BJ (cell line): Measurements from ENCODE around the gene WIZ. TPM values are rescaled to one million over a fixed set of nuclear protein-coding genes. Genes with fewer than 3 reads are reported as not detected.

ENCODE experiments used
- CTCF ChIA-PET: fragments of 350-600 bp; formaldehyde crosslinking; extraction: SDS; loops from one replicate; lab custom pipeline; 2021; ENCODE audit warnings: antibody characterized with exemption, inconsistent platforms; lab: Yijun Ruan, JAX
- POLR2A ChIA-PET: fragments of 300-600 bp; sonication (Branson Sonifier 250); formaldehyde crosslinking; extraction: SDS; loops from one replicate; lab custom pipeline; 2021; ENCODE audit warnings: antibody characterized with exemption; lab: Charles Lee
- DNase-seq: peaks from one replicate; pipeline ENCODE4 v3.0.0-alpha.2; 2011; ENCODE audit warnings: low read depth
- H3K27me3 ChIP-seq: 2 replicates; pipeline ENCODE4 v1.6.0; 2011; ENCODE audit warnings: low read length; ENCODE audit not compliant: control insufficient read depth, insufficient read depth
- H3K36me3 ChIP-seq: 2 replicates; pipeline ENCODE4 v1.5.1; 2011; ENCODE audit warnings: low read length; ENCODE audit not compliant: control insufficient read depth, insufficient read depth
- H3K4me3 ChIP-seq: 2 replicates; pipeline ENCODE4 v1.5.1; 2011; ENCODE audit warnings: low read depth, mild to moderate bottlenecking, control low read depth, low read length
- polyA plus RNA-seq: library from polyadenylated mRNA; depleted of rRNA; stranded (reverse); fragments of >200 nt; gene quantifications from 2 replicates; pipeline ENCODE4 v1.2.3, GENCODE V29; 2011
- TF ChIP-seq, protein P1 (sequence below): IDR thresholded peaks from 2 replicates; pipeline ENCODE4 v1.5.1; 2011; ENCODE audit warnings: low read depth, mild to moderate bottlenecking, control low read depth, inconsistent platforms, low read length, moderate library complexity; ENCODE audit not compliant: insufficient read depth

The WIZ gene
- polyA plus RNA-seq, 1 experiment = 10.9 TPM

DNA sequence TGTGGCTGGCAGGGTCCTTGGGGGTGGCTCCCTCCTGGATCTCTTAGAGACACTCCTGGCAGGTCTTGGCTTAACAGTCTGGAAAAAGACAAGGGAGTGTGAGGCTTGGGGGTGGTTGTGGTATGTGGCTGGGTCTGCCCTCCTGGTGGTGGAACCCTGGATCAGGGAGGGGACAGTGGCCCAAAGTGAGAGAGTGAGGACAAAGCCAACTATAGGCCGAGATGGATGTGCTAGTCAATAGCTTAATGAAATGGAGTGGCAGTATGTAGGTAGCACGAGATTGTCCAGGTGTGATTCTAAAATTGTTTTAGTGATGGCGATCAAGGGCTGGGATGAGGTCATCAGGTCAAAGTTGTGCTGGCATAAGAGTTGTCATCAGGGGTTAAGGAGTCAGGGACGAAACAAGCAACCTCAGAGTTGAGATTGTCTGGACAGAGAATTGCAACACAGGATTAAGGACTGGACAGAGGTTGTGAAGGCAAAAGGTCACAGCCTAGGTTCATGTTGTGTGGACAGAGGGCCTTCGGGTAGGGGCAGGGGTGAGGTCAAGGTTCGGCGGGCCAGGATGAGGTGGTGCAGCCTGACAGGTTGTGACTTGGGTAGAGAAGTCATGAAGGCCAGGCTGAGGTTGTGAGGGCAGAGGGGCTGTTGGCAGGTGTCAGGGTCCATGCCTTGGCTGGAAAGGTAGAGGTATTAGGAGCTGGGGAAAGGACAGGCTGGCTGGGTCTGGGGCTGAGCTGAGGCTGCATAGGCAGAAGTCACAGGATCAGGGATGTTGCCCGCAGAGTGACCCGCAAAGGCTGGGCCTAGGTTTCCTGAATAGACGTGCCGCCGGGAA lies 19.1 kb upstream of the WIZ start:
- CTCF ChIA-PET = interaction anchor here (1.2 kb wide), 1 partner anchor 87 kb away, joined by 3 read pairs; no protein-coding TSS in a partner anchor

DNA sequence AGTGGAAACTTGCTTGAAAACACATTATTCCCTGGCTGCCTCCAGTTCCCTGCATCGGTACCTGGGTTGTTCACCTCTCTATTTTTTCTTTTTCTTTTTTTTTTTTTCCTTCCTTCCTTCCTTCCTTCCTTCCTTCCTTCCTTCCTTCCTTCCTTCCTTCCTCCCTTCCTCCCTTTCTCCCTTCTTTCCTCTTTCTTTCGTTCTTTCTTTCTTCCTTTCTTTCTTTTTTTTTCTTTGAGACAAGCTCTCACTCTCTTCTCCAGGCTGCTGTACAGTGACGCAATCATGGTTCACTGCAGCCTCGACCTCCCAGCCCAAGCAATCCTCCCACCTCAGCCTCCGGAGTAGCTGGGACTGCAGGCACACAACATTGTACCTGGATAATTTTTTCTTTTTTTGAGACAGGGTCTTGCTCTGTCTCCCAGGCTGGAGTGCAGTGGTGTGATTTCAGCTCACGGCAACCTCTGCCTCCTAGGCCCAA lies 18.0 kb upstream of the WIZ start:
- TF ChIP-seq, protein P1, sequence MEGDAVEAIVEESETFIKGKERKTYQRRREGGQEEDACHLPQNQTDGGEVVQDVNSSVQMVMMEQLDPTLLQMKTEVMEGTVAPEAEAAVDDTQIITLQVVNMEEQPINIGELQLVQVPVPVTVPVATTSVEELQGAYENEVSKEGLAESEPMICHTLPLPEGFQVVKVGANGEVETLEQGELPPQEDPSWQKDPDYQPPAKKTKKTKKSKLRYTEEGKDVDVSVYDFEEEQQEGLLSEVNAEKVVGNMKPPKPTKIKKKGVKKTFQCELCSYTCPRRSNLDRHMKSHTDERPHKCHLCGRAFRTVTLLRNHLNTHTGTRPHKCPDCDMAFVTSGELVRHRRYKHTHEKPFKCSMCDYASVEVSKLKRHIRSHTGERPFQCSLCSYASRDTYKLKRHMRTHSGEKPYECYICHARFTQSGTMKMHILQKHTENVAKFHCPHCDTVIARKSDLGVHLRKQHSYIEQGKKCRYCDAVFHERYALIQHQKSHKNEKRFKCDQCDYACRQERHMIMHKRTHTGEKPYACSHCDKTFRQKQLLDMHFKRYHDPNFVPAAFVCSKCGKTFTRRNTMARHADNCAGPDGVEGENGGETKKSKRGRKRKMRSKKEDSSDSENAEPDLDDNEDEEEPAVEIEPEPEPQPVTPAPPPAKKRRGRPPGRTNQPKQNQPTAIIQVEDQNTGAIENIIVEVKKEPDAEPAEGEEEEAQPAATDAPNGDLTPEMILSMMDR = no peak
- Histone ChIP-seq H3K4me3 (no peak overlapping the region), H3K27me3 (peaks cover 9% of the 10 kb centered on the region), H3K36me3 (no peaks in the 10 kb centered on the region)
- ChIA-PET POLR2A (no interaction called here), CTCF (interaction anchor here (1.2 kb wide), 2 partner anchors 12 to 88 kb away, joined by 3 read pairs; partner anchors contain the start of gene PGLYRP2)
- DNase-seq = no peak

More for the DNA sequence above, 19.1 kb upstream of the WIZ start:
- POLR2A ChIA-PET = no interaction called here
- TF ChIP-seq, protein P1 = no peak
- Histone ChIP-seq H3K36me3 (no peaks in the 10 kb centered on the region), H3K4me3 (no peak overlapping the region), H3K27me3 (peaks cover 9% of the 10 kb centered on the region)
- no peak for DNase-seq

DNA sequence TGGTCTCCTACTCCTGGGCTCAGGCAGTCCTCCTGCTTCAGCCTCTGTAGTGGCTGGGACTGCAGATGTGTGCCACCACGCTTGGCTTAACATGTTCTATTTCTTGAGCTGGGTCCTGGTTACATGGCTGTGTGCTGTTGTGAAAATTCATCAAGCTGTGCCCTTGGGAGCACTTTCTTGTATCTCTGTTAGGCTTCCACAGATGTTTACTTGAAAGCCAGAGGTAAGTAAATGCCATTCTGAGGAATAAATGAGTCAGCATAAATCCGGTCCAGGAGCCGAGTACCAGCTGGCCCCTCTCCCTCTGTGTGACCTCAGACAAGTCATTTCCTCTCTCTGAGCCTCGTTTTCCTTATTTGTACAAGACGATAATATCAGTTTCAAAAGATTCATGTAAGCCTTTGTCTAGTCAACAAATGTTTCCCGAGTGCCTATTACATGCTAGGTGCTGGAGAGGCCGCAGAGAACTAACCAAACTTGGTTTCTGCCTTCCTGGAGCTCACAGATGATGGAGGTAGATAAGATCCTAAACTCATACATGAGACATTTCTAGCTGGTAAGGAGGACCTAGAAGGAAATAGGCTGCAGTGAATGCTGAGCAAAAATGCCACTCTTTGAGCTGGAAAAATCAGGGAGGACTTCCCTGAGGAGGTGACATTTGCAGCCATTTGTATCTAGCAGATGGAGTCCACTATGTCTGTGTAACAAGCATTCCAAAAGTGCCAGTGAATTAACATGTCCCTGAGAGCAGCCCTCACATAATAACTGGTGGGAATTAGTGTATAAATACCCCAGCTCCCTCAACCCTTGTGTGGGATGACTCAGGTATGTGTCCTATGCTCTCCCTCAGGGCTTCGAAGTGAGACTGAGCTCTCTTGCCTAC lies 17.3 kb upstream of the WIZ start:
- ChIA-PET CTCF (interaction anchor here (0.9 to 1.2 kb wide), 3 partner anchors 12 to 89 kb away, joined by 3 to 4 read pairs (median 3); partner anchors contain the start of gene PGLYRP2), POLR2A (interaction anchor here (0.5 kb wide), 1 partner anchor 10 kb away, joined by 8 read pairs; no protein-coding TSS in a partner anchor)
- DNase-seq = no peak
- H3K36me3 ChIP-seq = no peaks in the 10 kb centered on the region
- peaks cover 9% of the 10 kb centered on the region for H3K27me3 ChIP-seq
- TF ChIP-seq, protein P1 = no peak
- H3K4me3 ChIP-seq = no peak overlapping the region

DNA sequence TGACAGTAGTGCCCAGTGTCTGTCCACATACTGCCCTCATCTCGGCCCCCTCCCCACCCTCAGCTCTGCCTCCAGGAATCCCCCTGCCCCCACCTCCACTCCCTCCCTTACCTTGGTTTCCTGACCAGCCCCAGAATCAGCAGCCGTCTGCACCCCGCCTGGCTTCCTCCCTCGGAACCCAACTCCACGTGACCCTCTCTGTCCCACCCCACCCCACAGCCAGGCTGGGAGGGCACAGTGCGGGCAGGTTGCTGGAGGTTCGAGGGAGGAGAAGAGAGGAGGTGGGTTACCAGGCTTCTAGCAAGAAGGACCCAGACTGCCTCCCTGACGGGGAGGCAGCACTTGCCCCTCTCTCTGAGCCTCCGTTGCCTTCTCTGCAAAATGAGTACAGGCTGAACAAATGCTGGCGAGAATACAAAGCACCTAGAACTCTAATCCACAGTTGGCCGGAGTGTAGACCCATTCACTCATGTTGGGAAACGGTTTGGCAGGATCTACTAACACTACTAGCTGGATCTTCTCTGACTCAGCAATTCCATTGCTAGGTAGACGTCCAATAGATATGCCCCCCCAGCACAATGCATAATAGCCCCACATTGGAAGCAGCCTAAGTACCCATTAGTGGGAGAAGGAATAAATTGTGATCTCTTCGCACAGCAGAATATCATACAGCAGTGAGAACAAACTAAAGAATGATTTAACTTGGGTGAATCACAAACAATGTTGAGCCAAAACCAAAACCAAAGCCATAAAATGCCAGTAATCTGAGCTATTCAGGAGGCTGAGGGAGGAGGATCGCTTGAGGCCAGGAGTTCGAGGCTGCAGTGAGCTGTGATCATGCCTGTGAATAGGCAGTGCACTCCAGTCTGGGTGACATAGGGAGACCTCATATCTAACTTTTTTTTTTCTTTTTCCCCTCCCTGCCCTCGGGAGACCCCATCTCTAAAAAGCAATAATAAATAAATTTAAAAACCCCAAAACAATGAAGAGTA lies 14.9 kb upstream of the WIZ start, which contains the start of gene RASAL3:
RASAL3 (minus strand) TSS at position 151 of the 992 bp plus-strand sequence. CDS start 186 bp downstream, outside the sequence.
- Histone ChIP-seq H3K27me3 (peaks cover 8% of the 10 kb centered on the region), H3K36me3 (no peaks in the 10 kb centered on the region), H3K4me3 (no peak within 1 kb of the TSS)
- TF ChIP-seq, protein P1 = no peak
- ChIA-PET CTCF (interaction anchor here (0.9 kb wide), 1 partner anchor 9 kb away, joined by 3 read pairs; no protein-coding TSS in a partner anchor), POLR2A (no interaction called here)
- no peak for DNase-seq
